ENCODE measurements around the gene CACNG7.

CACNG7 gene

GRCh38 chr19:53951436-53951835, 42.4 kb downstream of the CACNG7 start:
- DNase-seq (ENCODE audit: low spot score in 2 of 2), result no peak
- Mint-ChIP-seq H3K4me1 (no peaks in the 10 kb centered on the region), H3K27ac (no peak overlapping the region), H3K36me3 (no peaks in the 10 kb centered on the region), H3K4me3 (no peak overlapping the region), H3K9me3 (no peaks in the 10 kb centered on the region)
- ATAC-seq, result no peak

DNA sequence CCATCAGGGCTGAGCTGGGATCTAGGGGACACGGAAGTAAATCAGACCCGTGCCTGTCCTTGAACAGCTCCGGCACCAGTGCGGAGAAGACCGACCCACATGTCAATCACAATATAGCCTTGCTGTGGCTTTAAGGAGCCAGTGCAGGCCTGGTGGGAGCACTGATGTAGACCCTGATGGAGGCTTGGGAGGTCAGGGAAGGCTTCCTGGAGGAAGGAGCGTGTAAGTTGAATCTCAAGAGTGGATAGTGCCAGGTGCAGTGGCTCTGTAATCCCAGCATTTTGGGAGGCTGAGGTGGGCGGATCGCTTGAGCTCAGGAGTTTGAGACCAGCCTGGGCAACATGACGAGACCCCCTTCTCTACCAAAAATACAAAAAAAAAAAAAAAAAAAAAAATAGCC, 42.9 kb downstream of the CACNG7 start:
- Mint-ChIP-seq H3K9me3 (no peaks in the 10 kb centered on the region), H3K4me1 (no peaks in the 10 kb centered on the region), H3K4me3 (no peak overlapping the region), H3K36me3 (no peaks in the 10 kb centered on the region), H3K27ac (no peak overlapping the region)
- ATAC-seq (no peak), DNase-seq (ENCODE audit: low spot score in 2 of 2) (no peak)

- DNase-seq (ENCODE audit: low spot score in 2 of 2) (no peak), ATAC-seq (no peak)
- Mint-ChIP-seq H3K4me1 (peaks cover under 1% of the 10 kb centered on the region), H3K27ac (no peak overlapping the region), H3K9me3 (no peaks in the 10 kb centered on the region), H3K36me3 (no peaks in the 10 kb centered on the region), H3K4me3 (no peak overlapping the region)
These were observed 44.3 kb downstream of the CACNG7 start for GRCh38 chr19:53953383-53953782.

- no peak overlapping the region for H3K4me3 Mint-ChIP-seq
- peaks cover 10% of the 10 kb centered on the region for H3K4me1 Mint-ChIP-seq
- H3K9me3 Mint-ChIP-seq, result no peaks in the 10 kb centered on the region
- DNase-seq (ENCODE audit: low spot score in 2 of 2) (no peak), ATAC-seq (no peak)
- H3K27ac Mint-ChIP-seq, result no peak overlapping the region
- no peaks in the 10 kb centered on the region for H3K36me3 Mint-ChIP-seq
These were observed 48.5 kb downstream of the CACNG7 start for GRCh38 chr19:53957448-53958167.

GRCh38 chr19:53958168-53958571, 49.1 kb downstream of the CACNG7 start:
- ATAC-seq (no peak), DNase-seq (ENCODE audit: low spot score in 2 of 2) (no peak)
- Mint-ChIP-seq H3K4me1 (peaks cover 10% of the 10 kb centered on the region), H3K4me3 (no peak overlapping the region), H3K9me3 (no peaks in the 10 kb centered on the region), H3K27ac (no peak overlapping the region), H3K36me3 (no peaks in the 10 kb centered on the region)

DNA sequence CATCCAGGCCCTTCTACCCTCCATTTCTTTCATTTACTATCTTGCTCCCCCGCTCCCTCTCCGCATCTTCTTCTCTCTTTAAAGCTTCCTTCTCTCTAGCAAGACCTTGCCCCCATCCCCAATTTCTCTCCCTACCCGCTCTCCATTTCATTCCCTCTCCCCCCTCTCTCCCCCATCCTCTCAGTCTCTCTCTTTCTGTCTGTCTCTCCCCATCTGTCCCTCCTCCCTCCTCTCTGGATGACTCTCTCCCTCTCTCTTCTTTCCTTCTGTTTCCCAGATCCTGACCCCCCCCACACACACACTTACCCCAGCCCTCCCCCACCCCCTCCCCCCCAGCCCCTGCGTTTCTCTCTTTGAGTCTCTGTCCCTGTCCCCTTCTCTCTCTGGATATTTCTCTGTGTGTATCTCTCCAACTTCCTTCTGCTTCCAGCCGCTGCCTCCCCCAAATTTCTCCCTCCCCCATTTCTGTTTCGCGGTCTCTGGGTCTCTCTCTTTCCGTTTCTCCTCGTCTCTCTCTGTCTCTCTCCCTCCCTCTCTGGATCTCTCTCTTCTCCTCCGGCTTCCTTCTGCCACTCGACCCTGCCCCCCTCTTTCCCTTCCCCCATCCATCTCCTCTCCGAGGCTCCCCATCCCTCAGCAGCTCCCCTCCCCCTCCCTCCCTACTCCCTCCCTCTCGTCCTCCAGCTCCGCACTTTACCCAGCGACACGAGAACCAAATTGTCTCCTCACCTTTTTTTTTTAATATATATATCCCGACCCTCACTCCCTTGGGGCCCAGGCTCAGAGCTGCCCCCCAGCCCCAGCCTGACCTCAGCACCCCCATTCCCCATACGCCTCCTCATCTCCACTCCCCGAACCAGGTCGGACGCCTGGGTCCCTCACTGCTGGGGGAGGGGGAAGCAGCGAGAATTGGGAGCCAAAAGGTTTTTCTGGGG, 50.0 kb downstream of the CACNG7 start:
- Mint-ChIP-seq H3K4me1 (peaks cover 18% of the 10 kb centered on the region), H3K9me3 (no peaks in the 10 kb centered on the region), H3K4me3 (no peak overlapping the region), H3K27ac (no peak overlapping the region), H3K36me3 (no peaks in the 10 kb centered on the region)
- ATAC-seq (no peak), DNase-seq (ENCODE audit: low spot score in 2 of 2) (no peak)

GRCh38 chr19:53960187-53960586, 51.1 kb downstream of the CACNG7 start:
- no peak overlapping the region for H3K4me3 Mint-ChIP-seq
- no peak overlapping the region for H3K27ac Mint-ChIP-seq
- no peaks in the 10 kb centered on the region for H3K36me3 Mint-ChIP-seq

DNA sequence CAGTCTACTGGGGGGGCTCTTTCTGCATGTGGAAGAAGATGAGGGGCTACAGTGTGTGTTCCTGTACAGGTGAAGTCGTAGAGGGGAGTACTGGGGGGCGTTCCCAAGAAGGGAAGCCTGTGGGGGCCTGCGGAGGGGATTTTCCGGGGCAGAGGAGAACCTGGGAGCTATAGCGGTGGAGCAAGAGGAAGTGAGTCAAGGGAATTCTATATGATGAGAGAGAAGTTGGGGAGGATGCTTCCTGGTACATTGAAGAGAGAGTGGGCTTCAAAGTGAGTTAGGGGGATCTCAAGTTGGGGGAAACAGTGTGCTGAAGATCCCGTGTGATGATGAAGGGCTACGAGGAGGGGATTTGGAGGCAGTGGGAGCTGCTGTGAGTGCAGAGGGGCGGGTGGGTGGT, 51.8 kb downstream of the CACNG7 start:
- peaks cover 32% of the 10 kb centered on the region for H3K4me1 Mint-ChIP-seq
- DNase-seq (ENCODE audit: low spot score in 2 of 2), result no peak
- H3K27ac Mint-ChIP-seq, result no peak overlapping the region
- ATAC-seq, result no peak
- H3K4me3 Mint-ChIP-seq, result no peak overlapping the region
- H3K9me3 Mint-ChIP-seq, result no peaks in the 10 kb centered on the region
- H3K36me3 Mint-ChIP-seq, result no peaks in the 10 kb centered on the region

More at GRCh38 chr19:53960187-53960586, 51.1 kb downstream of the CACNG7 start:
- Mint-ChIP-seq H3K4me1 (peaks cover 28% of the 10 kb centered on the region), H3K9me3 (no peaks in the 10 kb centered on the region)
- ATAC-seq (no peak), DNase-seq (ENCODE audit: low spot score in 2 of 2) (no peak)

DNA sequence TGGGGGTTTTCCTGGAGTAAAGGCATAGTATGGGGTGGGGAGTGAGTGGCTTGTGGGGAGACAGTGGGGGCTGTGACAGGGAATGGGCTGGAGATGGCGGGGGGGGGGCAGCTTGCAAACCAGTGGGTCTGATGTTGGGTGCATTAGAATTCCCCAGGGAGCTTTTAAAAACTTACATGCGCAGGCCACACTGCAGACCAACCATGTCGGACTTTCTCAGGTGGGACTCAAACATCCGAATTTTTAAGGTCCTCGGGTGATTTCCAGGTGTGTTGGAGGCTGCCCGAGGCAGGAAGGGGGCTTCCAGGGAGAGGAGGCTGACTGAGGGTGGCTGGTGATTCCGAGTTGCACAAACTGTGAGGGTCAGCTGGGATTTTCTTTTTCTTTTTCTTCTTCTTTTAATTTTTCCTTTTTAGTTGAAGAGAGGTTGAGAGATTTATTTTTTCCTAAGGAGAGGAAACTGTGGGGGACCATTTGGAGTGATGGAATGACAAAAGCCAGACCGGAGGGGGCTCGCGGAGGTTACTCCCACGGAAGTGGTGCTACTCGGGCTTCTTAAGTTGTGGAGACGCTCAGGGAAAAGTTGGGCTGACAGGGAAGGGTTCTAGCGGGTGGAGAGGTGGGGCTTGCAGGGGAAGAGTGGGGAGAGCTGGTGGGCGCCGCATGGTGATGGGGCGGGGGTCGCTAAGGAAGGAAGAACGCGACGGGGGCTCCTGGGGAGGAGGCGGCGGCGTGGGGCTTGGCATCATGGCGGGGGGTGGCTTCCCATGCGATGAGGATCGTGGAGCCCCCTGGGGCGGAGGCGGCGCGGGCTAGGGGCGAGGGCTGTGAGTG, 52.7 kb downstream of the CACNG7 start:
- H3K27ac Mint-ChIP-seq, result no peak overlapping the region
- DNase-seq (ENCODE audit: low spot score in 2 of 2) (no peak), ATAC-seq (no peak)
- no peaks in the 10 kb centered on the region for H3K9me3 Mint-ChIP-seq
- H3K36me3 Mint-ChIP-seq, result no peaks in the 10 kb centered on the region
- H3K4me3 Mint-ChIP-seq, result no peak overlapping the region
- peaks cover 32% of the 10 kb centered on the region for H3K4me1 Mint-ChIP-seq

DNA sequence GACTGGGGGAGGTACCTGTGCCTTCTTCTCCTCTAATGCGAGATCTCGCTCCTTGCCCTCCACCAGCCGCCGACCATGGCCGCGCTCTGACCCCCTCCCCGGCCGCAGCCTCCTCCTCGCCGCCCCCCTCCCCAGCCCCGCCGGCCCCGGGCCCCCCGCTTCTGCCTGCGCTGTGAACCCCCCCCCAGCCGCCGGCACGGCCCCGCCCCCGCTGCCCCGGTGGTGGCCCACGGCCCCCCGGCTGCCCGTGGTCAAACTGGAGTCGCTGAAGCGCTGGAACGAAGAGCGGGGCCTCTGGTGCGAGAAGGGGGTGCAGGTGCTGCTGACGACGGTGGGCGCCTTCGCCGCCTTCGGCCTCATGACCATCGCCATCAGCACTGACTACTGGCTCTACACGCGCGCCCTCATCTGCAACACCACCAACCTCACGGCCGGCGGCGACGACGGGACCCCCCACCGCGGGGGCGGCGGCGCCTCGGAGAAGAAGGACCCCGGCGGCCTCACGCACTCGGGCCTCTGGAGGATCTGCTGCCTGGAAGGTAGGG, 53.9 kb downstream of the CACNG7 start, which contains the start of gene CACNG8:
Gene CACNG8, plus strand, starts transcription at position 51 of the 545 bp plus-strand sequence.
- no peak for DNase-seq (ENCODE audit: low spot score in 2 of 2)
- H3K4me3 Mint-ChIP-seq, result no peak within 1 kb of the TSS

GRCh38 chr19:53965091-53965490, 56.0 kb downstream of the CACNG7 start:
- Mint-ChIP-seq H3K27ac (no peak overlapping the region), H3K4me1 (peaks cover 21% of the 10 kb centered on the region), H3K9me3 (no peaks in the 10 kb centered on the region), H3K36me3 (no peaks in the 10 kb centered on the region), H3K4me3 (no peak overlapping the region)
- no peak for DNase-seq (ENCODE audit: low spot score in 2 of 2)
- no peak for ATAC-seq

More for the DNA sequence above, 53.9 kb downstream of the CACNG7 start, which contains the start of gene CACNG8:
- Mint-ChIP-seq H3K27ac (no peak within 1 kb of the TSS), H3K9me3 (no peaks in the 10 kb centered on the region), H3K36me3 (no peaks in the 10 kb centered on the region), H3K4me1 (peaks cover 32% of the 10 kb centered on the region)
- ATAC-seq, result no peak

DNA sequence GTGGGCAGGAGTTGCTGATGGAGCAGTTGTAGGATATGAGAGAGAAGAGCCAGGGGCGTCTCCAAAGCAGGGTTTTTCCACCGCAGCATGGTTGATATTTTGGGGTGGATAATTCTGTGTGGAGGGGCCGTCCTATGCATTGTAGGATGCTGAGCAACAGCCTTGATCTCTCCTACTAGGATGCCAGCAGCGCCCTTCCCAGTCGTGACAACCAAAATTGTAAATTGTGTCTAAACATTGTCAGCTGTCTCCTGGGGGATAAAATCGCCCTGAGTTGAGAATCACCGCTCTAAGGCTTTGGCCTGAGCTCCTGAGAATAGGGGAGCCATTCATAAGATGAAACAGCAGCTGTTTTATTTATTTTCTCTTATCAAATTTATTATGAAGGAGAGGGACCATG, 57.9 kb downstream of the CACNG7 start:
- no peak overlapping the region for H3K27ac Mint-ChIP-seq
- no peaks in the 10 kb centered on the region for H3K36me3 Mint-ChIP-seq

GRCh38 chr19:53969366-53969765, 60.3 kb downstream of the CACNG7 start:
- Mint-ChIP-seq H3K9me3 (no peaks in the 10 kb centered on the region), H3K4me3 (no peak overlapping the region), H3K27ac (no peak overlapping the region), H3K36me3 (no peaks in the 10 kb centered on the region), H3K4me1 (peaks cover 11% of the 10 kb centered on the region)
- DNase-seq (ENCODE audit: low spot score in 2 of 2) (no peak), ATAC-seq (no peak)

More for the DNA sequence above, 57.9 kb downstream of the CACNG7 start:
- Mint-ChIP-seq H3K9me3 (no peaks in the 10 kb centered on the region), H3K4me3 (no peak overlapping the region), H3K4me1 (peaks cover 21% of the 10 kb centered on the region)
- no peak for DNase-seq (ENCODE audit: low spot score in 2 of 2)
- no peak for ATAC-seq

GRCh38 chr19:53971673-53972072, 62.6 kb downstream of the CACNG7 start:
- DNase-seq (ENCODE audit: low spot score in 2 of 2), result no peak
- ATAC-seq, result no peak
- no peaks in the 10 kb centered on the region for H3K36me3 Mint-ChIP-seq
- no peak overlapping the region for H3K4me3 Mint-ChIP-seq
- no peaks in the 10 kb centered on the region for H3K9me3 Mint-ChIP-seq
- H3K4me1 Mint-ChIP-seq, result no peaks in the 10 kb centered on the region
- no peak overlapping the region for H3K27ac Mint-ChIP-seq
